ENCODE results near the gene LMTK3. TPM values are rescaled to one million over a fixed set of nuclear protein-coding genes. Genes with fewer than 3 reads are reported as not detected.
A peak's percentile ranks its signal among the peaks of the same experiment; 100 is the strongest.

LMTK3 gene
- total RNA-seq, 1 experiment from 2014 or later, result 15.9 TPM

- no peak for TF ChIP-seq ZBTB43 (CRISPR knock-in tag; IDR thresholded peaks at IDR 0.05)
- TF ChIP-seq FOXP1 (CRISPR knock-in tag; IDR thresholded peaks at IDR 0.05; ENCODE audit: borderline replicate concordance), result no peak
- no peak for TF ChIP-seq E2F4 (CRISPR knock-in tag; IDR thresholded peaks at IDR 0.05; ENCODE audit: borderline replicate concordance, low read depth)
- TF ChIP-seq PREB (CRISPR knock-in tag; IDR thresholded peaks at IDR 0.05; ENCODE audit: borderline replicate concordance), result no peak
- TF ChIP-seq NFATC4 (CRISPR knock-in tag; IDR thresholded peaks at IDR 0.05), result no peak
- no peak for TF ChIP-seq HMGA2 (CRISPR knock-in tag; IDR thresholded peaks at IDR 0.05)
- 0 out of 2 replicates have a peak, but pooled peaks have one; percentile 33 for TF ChIP-seq SP1 (CRISPR knock-in tag; conservative IDR thresholded peaks at IDR 0.05)
- no peak for TF ChIP-seq EMX1 (CRISPR knock-in tag; IDR thresholded peaks at IDR 0.05)
Measured at GRCh38 chr19:48510421-48511268, 990 bp downstream of the LMTK3 start (continued).

- ChIA-PET POLR2A (interaction anchor here (0.6 to 1.1 kb wide), 2 partner anchors 110 to 183 kb away, joined by 3 to 4 read pairs; partner anchors contain the start of genes RPL18 and SPHK2), CTCF (interaction anchor here (0.7 to 9.5 kb wide), 7 partner anchors 8 to 99 kb away, joined by 3 to 297 read pairs (median 5); no protein-coding TSS in a partner anchor)
- DNase-seq (ENCODE audit: low spot score) (no peak), ATAC-seq (peak; percentile 3)
- Mint-ChIP-seq H3K9me3 (no peaks in the 10 kb centered on the region), H3K27me3 (ENCODE audit: low read depth) (peaks cover 3% of the 10 kb centered on the region; the same call in 1 of the 2 replicates), H3K4me3 (peak overlapping the region; percentile 81), H3K27ac (peak overlapping the region; percentile 21; the same call in 1 of the 2 replicates), H3K4me1 (peaks cover 14% of the 10 kb centered on the region), H3K36me3 (no peaks in the 10 kb centered on the region; the same call in 1 of the 2 replicates)
- TF ChIP-seq ELF4 (CRISPR knock-in tag; IDR thresholded peaks at IDR 0.05; ENCODE audit: low read depth) (no peak), E2F5 (CRISPR knock-in tag; IDR thresholded peaks at IDR 0.05) (no peak), IRF2 (CRISPR knock-in tag; IDR thresholded peaks at IDR 0.05; ENCODE audit: borderline replicate concordance, low read depth) (no peak), FOXP1 (CRISPR knock-in tag; IDR thresholded peaks at IDR 0.05; ENCODE audit: borderline replicate concordance) (no peak), NFYB (CRISPR knock-in tag; conservative IDR thresholded peaks at IDR 0.05; ENCODE audit: low read depth) (peak; percentile 85)
Measured at GRCh38 chr19:48509467-48510194, 2.0 kb downstream of the LMTK3 start.

- Mint-ChIP-seq H3K4me1 (peaks cover 10% of the 10 kb centered on the region), H3K27me3 (ENCODE audit: low read depth) (peaks cover 3% of the 10 kb centered on the region; the same call in 1 of the 2 replicates), H3K36me3 (no peaks in the 10 kb centered on the region; the same call in 1 of the 2 replicates), H3K27ac (no peak overlapping the region), H3K9me3 (no peaks in the 10 kb centered on the region), H3K4me3 (no peak overlapping the region)
- POLR2A ChIA-PET, result interaction anchor here (0.6 kb wide), 1 partner anchor 182 kb away, joined by 4 read pairs; no protein-coding TSS in a partner anchor
- TF ChIP-seq ZMAT4 (CRISPR knock-in tag; IDR thresholded peaks at IDR 0.05), result no peak
- TF ChIP-seq GABPB1 (CRISPR knock-in tag; IDR thresholded peaks at IDR 0.05), result no peak
- TF ChIP-seq CREB1 (CRISPR knock-in tag; IDR thresholded peaks at IDR 0.05), result no peak
- no peak for TF ChIP-seq TEAD1 (CRISPR knock-in tag; IDR thresholded peaks at IDR 0.05)
- DNase-seq (ENCODE audit: low spot score), result no peak
- no peak for ATAC-seq
- CTCF ChIA-PET, result interaction anchor here (0.8 to 9.5 kb wide), 3 partner anchors 76 to 100 kb away, joined by 3 to 297 read pairs (median 5); no protein-coding TSS in a partner anchor
Measured at GRCh38 chr19:48508729-48509411, 2.8 kb downstream of the LMTK3 start.

Measured in WTC11 (cell line).